Measurements from ENCODE around the gene ZNF423.

Gene ZNF423

DNA sequence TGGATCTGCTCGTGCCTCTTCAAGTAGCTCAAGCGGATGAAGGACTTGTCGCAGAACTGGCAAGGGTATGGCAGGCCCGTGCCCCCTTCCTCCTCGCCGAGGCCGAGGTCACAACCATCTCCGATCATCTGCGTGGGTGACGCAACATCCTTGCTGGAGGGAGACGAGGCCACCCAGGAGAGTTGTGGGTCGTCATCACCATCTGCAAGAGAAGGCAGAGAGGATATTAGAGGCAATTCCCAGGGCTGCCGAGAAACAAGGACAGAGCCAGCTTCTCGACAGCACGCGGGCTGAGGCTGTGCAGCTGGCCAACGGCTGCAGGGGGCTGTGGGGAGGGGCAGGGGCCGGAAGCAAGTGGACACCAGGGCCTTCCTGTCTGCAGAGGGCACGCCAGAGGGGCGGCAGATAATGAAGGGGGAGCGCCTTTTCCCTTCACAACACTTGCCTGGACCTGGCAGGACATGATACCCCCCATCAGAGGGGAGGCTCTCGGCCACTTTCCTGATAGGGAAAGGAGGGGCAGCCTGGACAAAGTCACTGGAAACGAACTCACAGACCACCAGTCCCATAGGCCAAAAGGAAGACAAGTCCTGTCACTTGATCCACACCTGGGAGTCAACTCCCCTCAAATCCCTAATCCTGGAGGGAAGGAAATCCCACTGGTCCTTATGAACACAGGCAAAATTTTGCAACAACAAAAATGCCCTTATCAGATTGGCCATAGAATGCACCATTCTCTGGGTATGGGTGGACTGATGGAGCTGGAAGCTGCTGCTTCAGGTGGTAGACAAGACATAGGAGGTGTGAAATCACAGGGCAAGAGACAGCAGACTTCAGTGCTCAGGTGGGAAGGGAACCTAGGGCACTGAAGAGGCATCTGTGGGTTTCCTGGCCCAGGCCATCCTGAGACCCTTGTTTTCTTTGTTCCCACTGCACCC, 217.0 kb downstream of the ZNF423 start:
- TF ChIP-seq, protein P1, sequence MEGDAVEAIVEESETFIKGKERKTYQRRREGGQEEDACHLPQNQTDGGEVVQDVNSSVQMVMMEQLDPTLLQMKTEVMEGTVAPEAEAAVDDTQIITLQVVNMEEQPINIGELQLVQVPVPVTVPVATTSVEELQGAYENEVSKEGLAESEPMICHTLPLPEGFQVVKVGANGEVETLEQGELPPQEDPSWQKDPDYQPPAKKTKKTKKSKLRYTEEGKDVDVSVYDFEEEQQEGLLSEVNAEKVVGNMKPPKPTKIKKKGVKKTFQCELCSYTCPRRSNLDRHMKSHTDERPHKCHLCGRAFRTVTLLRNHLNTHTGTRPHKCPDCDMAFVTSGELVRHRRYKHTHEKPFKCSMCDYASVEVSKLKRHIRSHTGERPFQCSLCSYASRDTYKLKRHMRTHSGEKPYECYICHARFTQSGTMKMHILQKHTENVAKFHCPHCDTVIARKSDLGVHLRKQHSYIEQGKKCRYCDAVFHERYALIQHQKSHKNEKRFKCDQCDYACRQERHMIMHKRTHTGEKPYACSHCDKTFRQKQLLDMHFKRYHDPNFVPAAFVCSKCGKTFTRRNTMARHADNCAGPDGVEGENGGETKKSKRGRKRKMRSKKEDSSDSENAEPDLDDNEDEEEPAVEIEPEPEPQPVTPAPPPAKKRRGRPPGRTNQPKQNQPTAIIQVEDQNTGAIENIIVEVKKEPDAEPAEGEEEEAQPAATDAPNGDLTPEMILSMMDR (IDR thresholded peaks at IDR 0.05), result no peak
- Histone ChIP-seq H3K9ac (no peak overlapping the region), H3K9me3 (ENCODE audit: control insufficient read depth, low read length) (no peaks in the 10 kb centered on the region), H3K27me3 (ENCODE audit: control insufficient read depth, insufficient read depth, low read length) (no peaks in the 10 kb centered on the region), H3K4me2 (ENCODE audit: low read length) (no peak overlapping the region), H3K4me1 (peaks cover 5% of the 10 kb centered on the region), H3K4me3 (ENCODE audit: low read depth, low read length) (no peak overlapping the region), H2AFZ (no peak overlapping the region), H3K27ac (peak overlapping the region; percentile 29), H3K79me2 (no peaks in the 10 kb centered on the region), H3K36me3 (ENCODE audit: control insufficient read depth, insufficient read depth, low read length) (no peaks in the 10 kb centered on the region)

DNA sequence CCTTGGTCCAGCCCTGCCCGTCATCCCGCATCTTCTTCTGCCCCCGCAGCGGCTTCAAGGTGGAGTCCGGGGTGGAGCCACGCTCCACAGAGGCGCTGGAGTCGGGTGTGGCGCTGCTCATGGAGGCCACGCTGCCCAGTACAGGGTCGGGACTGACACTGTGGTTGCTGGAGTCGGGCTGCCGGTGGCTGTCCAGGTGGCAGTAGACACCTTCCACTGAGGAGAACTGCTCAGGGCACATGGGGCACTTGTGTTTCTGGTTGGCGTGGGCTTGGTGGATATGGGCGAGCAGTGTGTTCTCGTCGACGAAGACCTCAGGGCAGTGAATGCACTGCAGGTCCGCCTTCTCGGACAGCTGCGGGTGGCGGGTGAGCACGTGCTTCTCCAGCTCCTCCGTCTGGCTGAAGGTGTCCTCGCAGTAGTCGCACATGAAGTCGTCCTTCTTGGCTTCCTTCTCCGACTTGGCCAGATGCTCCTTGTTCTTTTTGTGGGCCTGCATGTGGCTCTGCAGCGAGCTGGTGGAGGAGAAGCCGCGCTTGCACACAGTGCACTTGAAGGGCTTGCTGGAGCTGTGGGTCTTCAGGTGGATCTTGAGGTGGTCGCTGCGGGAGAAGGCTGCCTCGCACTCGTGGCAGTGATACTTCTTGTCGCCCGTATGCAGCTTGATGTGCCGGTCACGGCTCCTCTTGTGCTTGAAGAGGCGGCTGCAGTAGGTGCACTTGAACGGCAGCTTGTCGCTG, 217.8 kb downstream of the ZNF423 start:
- Histone ChIP-seq H3K27me3 (ENCODE audit: control insufficient read depth, insufficient read depth, low read length) (no peaks in the 10 kb centered on the region), H3K9ac (no peak overlapping the region), H3K9me3 (ENCODE audit: control insufficient read depth, low read length) (no peaks in the 10 kb centered on the region), H3K79me2 (no peaks in the 10 kb centered on the region), H3K4me2 (ENCODE audit: low read length) (no peak overlapping the region), H2AFZ (no peak overlapping the region), H3K4me1 (peaks cover 5% of the 10 kb centered on the region), H3K4me3 (ENCODE audit: low read depth, low read length) (no peak overlapping the region), H3K36me3 (ENCODE audit: control insufficient read depth, insufficient read depth, low read length) (no peaks in the 10 kb centered on the region), H3K27ac (no peak overlapping the region)
- TF ChIP-seq, protein P1 (IDR thresholded peaks at IDR 0.05), result no peak

DNA sequence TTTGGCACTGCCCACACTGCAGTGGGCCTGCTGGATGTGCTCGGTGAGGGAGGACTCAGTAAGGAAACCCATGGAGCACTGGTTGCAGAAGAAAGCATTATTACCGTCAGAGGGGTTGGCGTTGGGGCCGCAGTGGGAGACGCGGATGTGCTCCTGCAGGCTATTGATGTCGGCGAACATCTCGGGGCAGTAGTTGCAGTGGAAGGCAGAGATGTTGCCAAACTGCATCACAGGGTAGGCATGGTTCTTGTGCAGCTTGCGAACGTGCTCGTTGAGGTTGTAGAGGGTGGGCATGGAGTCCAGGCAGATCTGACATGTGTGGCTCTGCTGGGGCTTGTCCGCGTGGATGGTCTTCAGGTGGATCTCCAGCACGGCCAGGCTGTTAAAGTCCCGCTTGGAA, 218.4 kb downstream of the ZNF423 start:
- H2AFZ ChIP-seq, result no peak overlapping the region
- H3K79me2 ChIP-seq, result no peaks in the 10 kb centered on the region
- H3K4me1 ChIP-seq, result peaks cover 5% of the 10 kb centered on the region
- H3K4me2 ChIP-seq (ENCODE audit: low read length), result no peak overlapping the region
- TF ChIP-seq, protein P1 (IDR thresholded peaks at IDR 0.05), result no peak
- no peaks in the 10 kb centered on the region for H3K27me3 ChIP-seq (ENCODE audit: control insufficient read depth, insufficient read depth, low read length)
- no peaks in the 10 kb centered on the region for H3K36me3 ChIP-seq (ENCODE audit: control insufficient read depth, insufficient read depth, low read length)
- no peak overlapping the region for H3K27ac ChIP-seq
- H3K9me3 ChIP-seq (ENCODE audit: control insufficient read depth, low read length), result no peaks in the 10 kb centered on the region
- H3K9ac ChIP-seq, result no peak overlapping the region
- no peak overlapping the region for H3K4me3 ChIP-seq (ENCODE audit: low read depth, low read length)

DNA sequence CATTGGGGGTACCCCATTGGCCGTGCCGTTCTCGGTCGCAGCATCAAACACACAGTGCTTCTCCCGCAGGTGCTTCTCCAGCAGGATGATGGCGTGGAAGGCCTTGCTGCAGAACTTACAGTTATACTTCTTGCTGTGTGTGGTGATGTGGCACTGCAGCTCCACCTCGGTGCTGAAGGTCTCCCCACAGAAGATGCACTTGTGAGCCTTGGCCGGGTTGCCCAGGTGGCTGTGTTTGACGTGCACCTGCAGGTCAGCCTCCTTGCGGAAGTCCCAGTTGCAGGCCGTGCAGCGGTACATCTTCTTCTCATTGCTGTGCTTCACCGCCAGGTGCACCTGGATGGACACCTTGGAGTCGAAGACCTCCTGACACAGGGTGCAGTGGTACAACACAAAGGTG, 219.3 kb downstream of the ZNF423 start:
- no peak overlapping the region for H3K4me3 ChIP-seq (ENCODE audit: low read depth, low read length)
- peaks cover 2% of the 10 kb centered on the region for H3K79me2 ChIP-seq
- H3K4me2 ChIP-seq (ENCODE audit: low read length), result no peak overlapping the region
- H2AFZ ChIP-seq, result no peak overlapping the region
- H3K27ac ChIP-seq, result no peak overlapping the region
- H3K36me3 ChIP-seq (ENCODE audit: control insufficient read depth, insufficient read depth, low read length), result no peaks in the 10 kb centered on the region
- H3K4me1 ChIP-seq, result peaks cover 5% of the 10 kb centered on the region
- H3K9me3 ChIP-seq (ENCODE audit: control insufficient read depth, low read length), result no peaks in the 10 kb centered on the region
- TF ChIP-seq, protein P1 (IDR thresholded peaks at IDR 0.05), result no peak
- H3K27me3 ChIP-seq (ENCODE audit: control insufficient read depth, insufficient read depth, low read length), result no peaks in the 10 kb centered on the region
- no peak overlapping the region for H3K9ac ChIP-seq
